Kidney tubule cell (primary cell): ENCODE data around the gene PRPF8.
"Not testable (repeated sequence)": the region's sequence is repeated elsewhere in the genome, so short reads cannot be mapped to it uniquely, and the experiment has no call there.

Experiments
- DNase-seq: peaks from one replicate; pipeline ENCODE4 v3.0.0-alpha.2; 2018; ENCODE audit warnings: low spot score

PRPF8 gene

GRCh38 chr17:1690544-1691221 is 6.0 kb upstream of the PRPF8 start:
- DNase-seq: no peak

- DNase-seq: not testable (repeated sequence)
These were observed 3.7 kb upstream of the PRPF8 start for GRCh38 chr17:1688405-1688804.

GRCh38 chr17:1686086-1686485 is 1.4 kb upstream of the PRPF8 start:
- no peak for DNase-seq

- DNase-seq: no peak
These were observed 1.2 kb downstream of the PRPF8 start for GRCh38 chr17:1683459-1683858.

- no peak for DNase-seq
These were observed 8.3 kb downstream of the PRPF8 start for GRCh38 chr17:1676401-1676800.

- DNase-seq: no peak
These were observed 11.5 kb downstream of the PRPF8 start for GRCh38 chr17:1673041-1673785.

GRCh38 chr17:1663934-1664333 is 20.7 kb downstream of the PRPF8 start:
- DNase-seq: not testable (repeated sequence)

- DNase-seq: no peak
These were observed 23.6 kb downstream of the PRPF8 start for GRCh38 chr17:1661045-1661444.

- DNase-seq: no peak
These were observed 26.6 kb downstream of the PRPF8 start for GRCh38 chr17:1658100-1658499.

GRCh38 chr17:1653735-1654134 is 30.9 kb downstream of the PRPF8 start:
- DNase-seq: no peak

- DNase-seq: not testable (repeated sequence)
These were observed 31.9 kb downstream of the PRPF8 start for GRCh38 chr17:1652794-1653193.

GRCh38 chr17:1651559-1651844 is 33.2 kb downstream of the PRPF8 start:
- DNase-seq: no peak

- DNase-seq: no peak
These were observed 33.7 kb downstream of the PRPF8 start for GRCh38 chr17:1650731-1651558.

GRCh38 chr17:1649844-1650501 is 34.7 kb downstream of the PRPF8 start, which contains the start of gene RILP:
Gene RILP (minus strand): TSS chr17:1649866. CDS start chr17:1649804, 62 bp downstream.
- peak; percentile 80 for DNase-seq

GRCh38 chr17:1648963-1649843 is 35.5 kb downstream of the PRPF8 start:
- peak; percentile 94 for DNase-seq

GRCh38 chr17:1648173-1648962 is 36.3 kb downstream of the PRPF8 start:
- no peak for DNase-seq

GRCh38 chr17:1647802-1648171 is 36.9 kb downstream of the PRPF8 start:
- DNase-seq: no peak

- no peak for DNase-seq
These were observed 38.3 kb downstream of the PRPF8 start for GRCh38 chr17:1646199-1646875.

GRCh38 chr17:1645207-1646171 is 39.2 kb downstream of the PRPF8 start, which contains the start of gene SCARF1:
Gene SCARF1 (minus strand): TSS chr17:1645732. CDS start chr17:1645697, 35 bp downstream.
- DNase-seq: no peak
